ENCODE data around the gene SPEF2. TPM values are rescaled to one million over a fixed set of nuclear protein-coding genes. Genes with fewer than 3 reads are reported as not detected.
A peak's percentile ranks its signal among the peaks of the same experiment; 100 is the strongest.

SPEF2 gene
- total RNA-seq, 4 donors from 2014 or later, result 0.48 to 6.9 (median 3.2) TPM

DNA sequence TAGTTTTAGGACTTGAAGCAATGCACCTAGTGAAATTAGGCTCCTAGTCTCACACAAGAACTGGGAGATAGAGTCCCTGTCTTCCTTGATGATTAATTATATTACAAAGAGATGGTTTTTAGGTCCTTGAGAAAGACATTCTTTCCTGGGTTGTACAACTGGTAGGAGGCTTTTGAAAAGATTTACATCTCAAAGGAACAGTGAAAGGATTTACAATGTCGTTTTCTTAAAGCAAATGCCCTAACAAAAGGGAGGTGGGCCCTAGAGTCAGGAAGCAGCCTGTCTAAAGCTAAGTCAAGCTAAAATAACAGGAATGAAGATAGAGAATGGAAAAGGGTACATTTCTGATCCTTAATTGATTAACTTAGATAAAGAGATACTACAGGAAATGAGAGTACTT lies 136.8 kb downstream of the SPEF2 start:
- DNase-seq (ENCODE audit: low spot score) (no peak), ATAC-seq (ENCODE audit: low FRiP score) (no peak)
- TF ChIP-seq, protein P1, sequence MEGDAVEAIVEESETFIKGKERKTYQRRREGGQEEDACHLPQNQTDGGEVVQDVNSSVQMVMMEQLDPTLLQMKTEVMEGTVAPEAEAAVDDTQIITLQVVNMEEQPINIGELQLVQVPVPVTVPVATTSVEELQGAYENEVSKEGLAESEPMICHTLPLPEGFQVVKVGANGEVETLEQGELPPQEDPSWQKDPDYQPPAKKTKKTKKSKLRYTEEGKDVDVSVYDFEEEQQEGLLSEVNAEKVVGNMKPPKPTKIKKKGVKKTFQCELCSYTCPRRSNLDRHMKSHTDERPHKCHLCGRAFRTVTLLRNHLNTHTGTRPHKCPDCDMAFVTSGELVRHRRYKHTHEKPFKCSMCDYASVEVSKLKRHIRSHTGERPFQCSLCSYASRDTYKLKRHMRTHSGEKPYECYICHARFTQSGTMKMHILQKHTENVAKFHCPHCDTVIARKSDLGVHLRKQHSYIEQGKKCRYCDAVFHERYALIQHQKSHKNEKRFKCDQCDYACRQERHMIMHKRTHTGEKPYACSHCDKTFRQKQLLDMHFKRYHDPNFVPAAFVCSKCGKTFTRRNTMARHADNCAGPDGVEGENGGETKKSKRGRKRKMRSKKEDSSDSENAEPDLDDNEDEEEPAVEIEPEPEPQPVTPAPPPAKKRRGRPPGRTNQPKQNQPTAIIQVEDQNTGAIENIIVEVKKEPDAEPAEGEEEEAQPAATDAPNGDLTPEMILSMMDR (IDR thresholded peaks at IDR 0.05), result no peak

DNA sequence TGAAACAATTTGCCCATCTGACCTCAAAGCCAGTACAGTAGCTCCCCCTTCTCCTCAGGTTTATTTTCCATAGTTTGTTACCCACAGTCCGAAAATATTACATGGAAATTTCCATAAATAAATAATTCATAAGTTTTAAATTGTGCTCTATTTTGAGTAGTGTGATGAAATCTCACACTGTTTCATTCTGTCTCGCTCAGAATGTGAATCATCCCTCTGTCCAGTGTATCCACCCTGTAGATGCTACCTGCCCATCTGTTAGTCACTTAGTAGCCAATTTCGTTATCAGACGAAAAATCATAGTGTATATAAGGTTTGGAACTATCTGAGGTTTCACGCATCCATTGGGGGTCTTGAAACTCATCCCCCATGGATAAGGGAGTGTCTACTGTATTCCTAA lies 138.3 kb downstream of the SPEF2 start:
- ATAC-seq (ENCODE audit: low FRiP score), result no peak
- TF ChIP-seq, protein P1 (IDR thresholded peaks at IDR 0.05), result no peak
- no peak for DNase-seq (ENCODE audit: low spot score)

DNA sequence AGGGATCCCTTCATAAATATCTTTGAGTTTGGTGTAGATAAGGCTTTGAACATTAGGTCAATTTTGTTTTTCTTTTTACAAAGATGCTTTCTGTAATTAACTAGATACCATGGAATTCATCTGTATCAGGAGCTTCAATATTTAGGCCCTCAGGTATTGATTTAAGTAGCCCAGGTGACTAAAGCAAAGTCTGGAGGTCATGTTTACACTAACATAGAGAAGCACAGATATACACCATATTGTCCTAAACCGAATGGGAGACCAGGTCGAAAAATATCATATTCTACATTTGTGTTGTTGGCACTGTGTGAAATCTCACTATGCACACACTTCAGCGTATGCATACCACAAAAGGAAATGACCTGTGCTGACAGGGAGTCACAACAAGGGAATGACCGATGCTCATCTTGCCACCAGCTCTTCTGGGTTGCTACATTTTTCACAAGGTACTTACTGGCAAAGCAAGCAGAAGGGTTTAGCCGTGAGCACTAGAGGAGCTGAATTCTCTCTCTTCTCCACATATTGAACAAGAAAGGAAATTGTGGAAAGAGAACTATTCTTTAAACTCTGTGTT lies 140.6 kb downstream of the SPEF2 start:
- TF ChIP-seq, protein P1 (IDR thresholded peaks at IDR 0.05), result no peak
- ATAC-seq (ENCODE audit: low FRiP score) (no peak), DNase-seq (ENCODE audit: low spot score) (no peak)

DNA sequence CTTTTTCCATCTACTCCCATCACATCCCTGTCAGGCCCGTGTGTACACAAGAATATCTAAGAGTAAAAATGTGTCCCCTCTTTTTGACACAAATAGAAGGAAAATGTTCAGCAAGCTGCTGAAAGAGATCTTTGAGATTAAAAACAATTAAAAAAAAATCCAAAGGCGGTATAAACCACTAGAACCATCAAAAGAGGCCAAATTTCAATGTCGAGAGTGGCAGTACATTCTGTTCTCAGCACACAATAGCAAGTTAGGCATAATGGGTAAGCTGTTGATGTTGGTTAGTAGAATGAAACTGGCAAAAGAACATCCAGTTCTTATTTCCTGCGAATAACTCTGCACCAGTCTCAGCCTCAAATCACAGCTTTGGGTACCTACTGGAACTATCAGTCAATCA lies 143.9 kb downstream of the SPEF2 start:
- TF ChIP-seq, protein P1 (IDR thresholded peaks at IDR 0.05), result no peak
- DNase-seq (ENCODE audit: low spot score), result no peak
- ATAC-seq (ENCODE audit: low FRiP score), result no peak

DNA sequence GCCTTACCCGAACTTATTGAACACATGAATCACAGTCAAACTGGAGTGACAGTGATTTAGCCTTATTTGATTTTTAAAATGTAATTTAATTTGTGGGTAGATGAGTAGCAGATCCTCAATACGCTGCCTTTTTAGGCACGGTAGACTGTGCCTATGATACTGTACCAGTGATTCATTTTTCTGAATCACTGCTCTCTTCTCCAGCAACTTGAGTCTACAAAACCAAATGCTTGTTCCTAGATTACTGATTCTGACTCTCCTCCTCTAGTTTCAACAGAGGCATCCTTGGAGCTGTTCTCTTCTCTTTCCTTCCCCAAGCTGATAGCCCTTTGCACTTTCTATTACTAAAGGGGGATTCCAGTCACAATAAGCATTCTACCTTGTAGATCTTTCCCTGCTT lies 144.7 kb downstream of the SPEF2 start:
- TF ChIP-seq, protein P1 (IDR thresholded peaks at IDR 0.05), result no peak

DNA sequence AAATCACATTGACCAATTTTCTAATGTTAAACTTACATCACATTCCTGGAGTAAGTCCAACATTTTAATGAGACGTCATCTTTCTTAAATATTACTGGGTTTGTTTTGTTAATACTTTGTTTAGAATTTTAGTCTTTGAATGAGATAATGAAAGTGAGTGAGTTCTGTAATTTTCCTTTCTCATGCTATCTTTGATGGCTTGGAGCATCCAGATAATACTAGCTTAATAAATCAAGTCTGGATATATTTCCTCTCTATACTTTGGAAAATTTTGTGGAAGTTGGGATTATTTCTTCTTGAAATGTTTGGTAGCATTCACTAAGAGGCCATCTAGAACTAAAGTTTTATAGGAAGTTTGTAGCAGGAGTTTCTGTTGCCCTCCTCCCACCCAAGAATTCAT lies 148.3 kb downstream of the SPEF2 start:
- TF ChIP-seq, protein P1 (IDR thresholded peaks at IDR 0.05), result no peak
- ATAC-seq (ENCODE audit: low FRiP score), result no peak
- DNase-seq (ENCODE audit: low spot score), result no peak

More for the DNA sequence above, 144.7 kb downstream of the SPEF2 start:
- DNase-seq (ENCODE audit: low spot score) (no peak), ATAC-seq (ENCODE audit: low FRiP score) (no peak)

DNA sequence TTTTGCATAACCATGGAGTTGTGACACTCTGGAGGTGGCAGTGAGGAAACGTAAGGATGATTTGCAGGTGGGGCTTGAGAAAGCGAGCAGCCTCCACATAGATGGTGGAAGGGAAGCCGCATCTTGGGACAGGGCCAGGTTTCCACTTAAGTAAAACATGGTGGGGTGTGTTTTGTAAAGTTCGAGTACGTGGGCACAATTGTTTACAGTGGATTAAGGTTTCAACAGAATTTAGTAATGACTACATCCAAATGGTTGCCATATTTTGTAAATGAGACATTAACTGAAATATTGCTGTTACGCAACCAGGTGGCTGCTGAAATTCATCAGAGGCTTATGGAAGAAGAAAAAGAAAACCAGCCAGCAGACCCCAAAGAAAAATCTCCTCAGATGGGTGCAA lies 153.6 kb downstream of the SPEF2 start:
- TF ChIP-seq, protein P1 (IDR thresholded peaks at IDR 0.05), result no peak
- DNase-seq (ENCODE audit: low spot score), result no peak
- ATAC-seq (ENCODE audit: low FRiP score), result peak; percentile 60
